HCT116 (cell line): ENCODE measurements around the gene DEXI. TPM values are rescaled to one million over a fixed set of nuclear protein-coding genes. Genes with fewer than 3 reads are reported as not detected.
"Not testable (repeated sequence)": the region's sequence is repeated elsewhere in the genome, so short reads cannot be mapped to it uniquely, and the experiment has no call there.

ENCODE experiments used
- ATAC-seq: fragments of 200-7000 bp; cut with Tn5 transposase; 2 replicates; pipeline ENCODE4 v1.9.1; 2020; ENCODE audit warnings: mild to moderate bottlenecking, moderate library complexity
- BruUV-seq: library from RNA; stranded (reverse); fragments of 400-500 nt; replicated peaks from 2 replicates; lab custom pipeline; 2021; lab: Mats Ljungman, UMichigan
- CTCF ChIA-PET: fragments of 300-600 bp; sonication (Branson Sonifier 250); formaldehyde crosslinking; loops from one replicate; lab custom pipeline; 2021; ENCODE audit warnings: antibody characterized with exemption; lab: Charles Lee
- POLR2A ChIA-PET: fragments of 300-600, 350-600 bp; sonication (Branson Sonifier 250); formaldehyde crosslinking; loops from one replicate; lab custom pipeline; 2021; ENCODE audit warnings: antibody characterized with exemption; lab: Charles Lee
- RAD21 ChIA-PET, 2 experiments: fragments of 300-600 bp; sonication (Branson Sonifier 250); formaldehyde crosslinking; loops; one replicate each; lab custom pipeline; 2023; ENCODE audit warnings: low total read pairs in 2 of 2; ENCODE audit not compliant: uncharacterized antibody in 2 of 2, unreplicated experiment in 2 of 2, low non-redundant PET in 1 of 2; lab: Charles Lee
- DNase-seq: peaks from one replicate; pipeline ENCODE4 v3.0.0-alpha.2; 2010; ENCODE audit warnings: low read depth, low spot score
- H2AFZ ChIP-seq: fragments of 200-600 bp; shearing (Covaris generic), sonication (generic); 2 replicates; pipeline ENCODE4 v1.6.1; 2017; ENCODE audit warnings: low read depth, mixed run types, mixed read lengths, antibody characterized with exemption, low read length; ENCODE audit not compliant: poor library complexity, severe bottlenecking
- H3K27ac ChIP-seq: 2 replicates; pipeline ENCODE4 v1.5.1; 2012; ENCODE audit warnings: low read depth, low read length
- H3K27me3 ChIP-seq: fragments of 200-600 bp; sonication (generic); 2 replicates; pipeline ENCODE4 v1.6.1; 2016; ENCODE audit warnings: mixed run types, low read length, mixed read lengths; ENCODE audit not compliant: insufficient read depth
- H3K36me3 ChIP-seq, 2 experiments: fragments of 200-500 bp in 1 of 2; fragments of 200-600 bp in 1 of 2; sonication (Bioruptor generic) in 1 of 2; sonication (generic) in 1 of 2; 2 replicates each; pipeline versions ENCODE4 v1.5.1 to v1.6.1; 2014 to 2016; ENCODE audit warnings: low read length in 2 of 2, inconsistent platforms in 1 of 2, mixed read lengths in 1 of 2, mixed run types in 1 of 2; ENCODE audit not compliant: insufficient read depth in 2 of 2, control insufficient read depth in 1 of 2
- H3K4me1 ChIP-seq, 2 experiments: fragments of 200-600 bp in 1 of 2; sonication (generic) in 1 of 2; 2 replicates each; pipeline versions ENCODE4 v1.5.1 to v1.6.1; 2012 to 2017; ENCODE audit warnings: low read length in 2 of 2, inconsistent platforms in 1 of 2, mild to moderate bottlenecking in 1 of 2, mixed read lengths in 1 of 2, mixed run types in 1 of 2, moderate library complexity in 1 of 2; ENCODE audit not compliant: insufficient read depth in 2 of 2, control insufficient read depth in 1 of 2
- H3K4me2 ChIP-seq: fragments of 200-600 bp; sonication (generic); 2 replicates; pipeline ENCODE4 v1.6.1; 2017; ENCODE audit warnings: mixed run types, low read length, mixed read lengths
- H3K4me3 ChIP-seq, 2 experiments: fragments of 200-600 bp in 1 of 2; sonication (generic) in 1 of 2; replicated peaks in 1 of 2; 2 replicates each; pipeline ENCODE4 v1.5.1; 2011 to 2016; ENCODE audit warnings: low read length in 2 of 2, control low read depth in 1 of 2, low read depth in 1 of 2, mild to moderate bottlenecking in 1 of 2, mixed read lengths in 1 of 2, mixed run types in 1 of 2
- H3K79me2 ChIP-seq: fragments of 200-600 bp; sonication (generic); 2 replicates; pipeline ENCODE4 v1.6.1; 2017; ENCODE audit warnings: mild to moderate bottlenecking, mixed run types, low read length, moderate library complexity, mixed read lengths; ENCODE audit not compliant: insufficient read depth
- H3K9ac ChIP-seq: fragments of 200-600 bp; sonication (generic); 2 replicates; pipeline ENCODE4 v1.6.1; 2016; ENCODE audit warnings: low read length, mixed read lengths
- H3K9me2 ChIP-seq: fragments of 200-600 bp; sonication (generic), shearing (Covaris generic); 2 replicates; pipeline ENCODE4 v1.6.1; 2017; ENCODE audit warnings: mixed run types, mild to moderate bottlenecking, moderate library complexity; ENCODE audit not compliant: insufficient read depth
- H3K9me3 ChIP-seq, 2 experiments: fragments of 200-500 bp in 1 of 2; fragments of 200-600 bp in 1 of 2; sonication (Bioruptor generic) in 1 of 2; sonication (generic) in 1 of 2; 2 replicates each; pipeline ENCODE4 v1.6.1; 2014 to 2017; ENCODE audit warnings: low read length in 2 of 2, mixed read lengths in 2 of 2, inconsistent platforms in 1 of 2, low read depth in 1 of 2, mild to moderate bottlenecking in 1 of 2, mixed run types in 1 of 2, moderate library complexity in 1 of 2; ENCODE audit not compliant: control insufficient read depth in 1 of 2, insufficient read depth in 1 of 2
- H4K20me1 ChIP-seq: fragments of 200-600 bp; sonication (generic), shearing (Covaris generic); 2 replicates; pipeline ENCODE4 v1.6.1; 2017; ENCODE audit warnings: mixed run types, mild to moderate bottlenecking, moderate library complexity; ENCODE audit not compliant: insufficient read depth
- SP1 ChIP-seq: IDR thresholded peaks from 2 replicates; pipeline ENCODE4 v1.6.1; 2012; ENCODE audit warnings: low read depth
- intact Hi-C: fragments of 100-400 bp; cut with micrococcal nuclease; formaldehyde crosslinking; loops from 2 replicates; pipeline ENCODE4 v1.10.0; 2022
- total RNA-seq: library from RNA; stranded (reverse); gene quantifications from one replicate; pipeline ENCODE4 v1.2.1, GENCODE V29; 2021; ENCODE audit not compliant: unreplicated experiment

DEXI gene
- total RNA-seq, 1 experiment from 2014 or later: 37.8 TPM

- ATAC-seq, RAD21 ChIA-PET, H3K4me2 ChIP-seq, DNase-seq, H2AFZ ChIP-seq, H3K4me1 ChIP-seq, BruUV-seq, POLR2A ChIA-PET, CTCF ChIA-PET, H3K27me3 ChIP-seq, H3K79me2 ChIP-seq, H3K9ac ChIP-seq, H3K9me2 ChIP-seq, H4K20me1 ChIP-seq, H3K27ac ChIP-seq, H3K9me3 ChIP-seq, H3K4me3 ChIP-seq: not testable (repeated sequence)
- intact Hi-C loops: loop anchor here (10.0 kb wide), 1 partner anchor 748 kb away; no protein-coding TSS in a partner anchor
- peaks cover 2 to 11% of the 10 kb centered on the region in 2 experiments; a peak in 2 of 4 replicates for H3K36me3 ChIP-seq
Measured at GRCh38 chr16:10966559-10966958, 24.3 kb upstream of the DEXI start.

- Histone ChIP-seq H3K9me2 (no peaks in the 10 kb centered on the region), H4K20me1 (no peaks in the 10 kb centered on the region), H3K27ac (no peak overlapping the region), H3K9me3 (no peaks in the 10 kb centered on the region), H3K27me3 (no peaks in the 10 kb centered on the region), H3K9ac (no peak overlapping the region), H3K36me3 (peaks cover 2 to 11% of the 10 kb centered on the region in 2 experiments; a peak in 2 of 4 replicates), H3K79me2 (no peaks in the 10 kb centered on the region), H3K4me1 (peaks cover 0 to 3% of the 10 kb centered on the region in 2 experiments; a peak in 1 of 4 replicates), H3K4me3 (no peak overlapping the region), H3K4me2 (no peak overlapping the region), H2AFZ (no peak overlapping the region)
- no peak for TF ChIP-seq SP1
- BruUV-seq: no TSS peak
- no peak for ATAC-seq
- intact Hi-C loops: loop anchor here (10.0 kb wide), 1 partner anchor 749 kb away; no protein-coding TSS in a partner anchor
- RAD21 ChIA-PET: no interaction called here
- CTCF ChIA-PET: interaction anchor here (4.0 kb wide), 1 partner anchor 290 kb away, joined by 32 read pairs; the partner anchor contains the start of gene SOCS1
- DNase-seq: no peak
- POLR2A ChIA-PET: no interaction called here
Measured at GRCh38 chr16:10966129-10966528, 23.9 kb upstream of the DEXI start.
